Thyroid gland (tissue), 4 donors: ENCODE data around the gene NBL1. TPM values are rescaled to one million over a fixed set of nuclear protein-coding genes. Genes with fewer than 3 reads are reported as not detected.

Source experiments
- DNase-seq, 2 donors: peaks; one replicate each; pipeline ENCODE4 v3.0.0-alpha.2; 2019
- H3K27ac ChIP-seq, 3 donors: fragments of 200-600 bp; sonication (generic); 1 replicate in 2 of 3; 2 replicates in 1 of 3; pipeline ENCODE4 v1.5.1; 2016 to 2019; ENCODE audit warnings: mild to moderate bottlenecking in 1 of 3, moderate library complexity in 1 of 3
- H3K27me3 ChIP-seq: fragments of 200-600 bp; sonication (generic); one replicate; pipeline ENCODE4 v1.5.1; 2019
- H3K36me3 ChIP-seq, 2 donors: fragments of 200-600 bp; sonication (generic); one replicate each; pipeline ENCODE4 v1.5.1; 2016 to 2019
- H3K4me1 ChIP-seq, 2 donors: fragments of 200-600 bp; sonication (generic); one replicate each; pipeline ENCODE4 v1.5.1; 2017 to 2019
- H3K4me3 ChIP-seq, 3 donors: fragments of 200-600 bp; sonication (generic); replicated peaks in 1 of 3; 1 replicate in 2 of 3; 2 replicates in 1 of 3; pipeline ENCODE4 v1.5.1; 2016; ENCODE audit warnings: mild to moderate bottlenecking in 1 of 3
- H3K9me3 ChIP-seq: fragments of 200-600 bp; sonication (generic); one replicate; pipeline ENCODE4 v1.5.1; 2017
- CTCF ChIP-seq, 6 experiments: fragments of 200-600 bp in 3 of 6; fragments of 450-650 bp in 3 of 6; sonication (generic) in 3 of 6; IDR thresholded peaks; one replicate each; pipeline ENCODE4 v1.5.1; 2016 to 2019; ENCODE audit warnings: antibody characterized with exemption in 6 of 6, mild to moderate bottlenecking in 2 of 6, inconsistent platforms in 1 of 6, moderate library complexity in 1 of 6
- POLR2A ChIP-seq, 2 donors: fragments of 450-650 bp; IDR thresholded peaks; one replicate each; pipeline ENCODE4 v1.6.1; 2017; ENCODE audit warnings: antibody characterized with exemption in 2 of 2, mild to moderate bottlenecking in 2 of 2, moderate library complexity in 1 of 2
- WGBS, 2 donors: methylation state at CpG; one replicate each; pipeline ENCODE4 v1.1.5; 2017; 5-methylcytosine and 5-hydroxymethylcytosine counted together
- intact Hi-C: fragments of 100-400 bp; cut with DNase I; formaldehyde crosslinking; loops from one replicate; pipeline ENCODE4 v1.15.1; 2023
- total RNA-seq, 4 donors: library from RNA; depleted of rRNA; stranded (reverse); fragments of >200 nt; gene quantifications; one replicate each; pipeline ENCODE4 v1.2.3, GENCODE V29; 2016

Gene NBL1
- total RNA-seq, 4 donors from 2014 or later = 29.4 to 70.4 (median 43.6) TPM

- Histone ChIP-seq H3K9me3 (no peaks in the 10 kb centered on the region), H3K4me3 (peak overlapping the region in 2 of 3 donors; percentile 42 to 58), H3K36me3 (no peaks in the 10 kb centered on the region), H3K27ac (peak overlapping the region; percentile 62 to 82 (median 77)), H3K27me3 (no peaks in the 10 kb centered on the region), H3K4me1 (peaks cover 0 to 39% of the 10 kb centered on the region in 2 donors)
- intact Hi-C loops = loop anchor here (10.0 kb wide), 2 partner anchors 50 to 160 kb away; partner anchors contain the start of gene CAPZB
- WGBS, 2 donors = 12 to 13% methylated on average over 27 to 47 of the region's 71 CpGs
- DNase-seq = peak in 1 of 2 donors; percentile 45
- TF ChIP-seq CTCF (IDR thresholded peaks at IDR 0.05) (no peak), POLR2A (IDR thresholded peaks at IDR 0.05) (no peak)
Measured at GRCh38 chr1:19644681-19645410, 735 bp downstream of the NBL1 start.

GRCh38 chr1:19645411-19646251 is 1.5 kb downstream of the NBL1 start:
- 64 to 79% methylated on average over 12 to 19 of the region's 30 CpGs for WGBS, 2 donors
- no peaks in the 10 kb centered on the region for H3K27me3 ChIP-seq
- TF ChIP-seq CTCF (IDR thresholded peaks at IDR 0.05) (no peak), POLR2A (IDR thresholded peaks at IDR 0.05) (no peak)
- peak overlapping the region in 1 of 3 donors; percentile 58 for H3K4me3 ChIP-seq
- peak overlapping the region; percentile 62 to 82 (median 77) for H3K27ac ChIP-seq
- intact Hi-C loops = loop anchor here (10.0 kb wide), 2 partner anchors 51 to 161 kb away; partner anchors contain the start of gene CAPZB
- H3K36me3 ChIP-seq = no peaks in the 10 kb centered on the region
- peaks cover 4 to 39% of the 10 kb centered on the region in 2 donors for H3K4me1 ChIP-seq
- no peak for DNase-seq
- H3K9me3 ChIP-seq = no peaks in the 10 kb centered on the region

- H3K36me3 ChIP-seq = no peaks in the 10 kb centered on the region
- no peak overlapping the region for H3K4me3 ChIP-seq
- H3K4me1 ChIP-seq = peaks cover 10 to 45% of the 10 kb centered on the region in 2 donors
- TF ChIP-seq CTCF (IDR thresholded peaks at IDR 0.05) (no peak), POLR2A (IDR thresholded peaks at IDR 0.05) (no peak)
- peak overlapping the region in 1 of 3 donors; percentile 7 for H3K27ac ChIP-seq
- 86 to 91% methylated on average over 9 of the region's 9 CpGs for WGBS, 2 donors
- DNase-seq = no peak
- H3K27me3 ChIP-seq = no peaks in the 10 kb centered on the region
- intact Hi-C loops = loop anchor here (10.0 kb wide), 2 partner anchors 52 to 162 kb away; partner anchors contain the start of gene CAPZB
- no peaks in the 10 kb centered on the region for H3K9me3 ChIP-seq
Measured at GRCh38 chr1:19646377-19647319, 2.5 kb downstream of the NBL1 start.

- no peak for TF ChIP-seq CTCF (IDR thresholded peaks at IDR 0.05)
- no peak for TF ChIP-seq POLR2A (IDR thresholded peaks at IDR 0.05)
- Histone ChIP-seq H3K36me3 (no peaks in the 10 kb centered on the region), H3K27ac (peak overlapping the region in 1 of 3 donors; percentile 33), H3K4me1 (peaks cover 10 to 49% of the 10 kb centered on the region in 2 donors), H3K27me3 (no peaks in the 10 kb centered on the region), H3K4me3 (no peak overlapping the region), H3K9me3 (no peaks in the 10 kb centered on the region)
- DNase-seq = no peak
- WGBS, 2 donors = 70 to 89% methylated on average over 16 of the region's 16 CpGs
- intact Hi-C loops = loop anchor here (10.0 kb wide), 2 partner anchors 53 to 163 kb away; partner anchors contain the start of gene CAPZB
Measured at GRCh38 chr1:19647643-19648042, 3.5 kb downstream of the NBL1 start.
